Measurements from ENCODE around the gene FLNC. TPM values are rescaled to one million over a fixed set of nuclear protein-coding genes. Genes with fewer than 3 reads are reported as not detected.

Gene FLNC
- total RNA-seq, 2 experiments from 2014 or later, result 0.05 TPM; not detected in 1

Other genes with a start within 250 kb of the FLNC start
- under 1 TPM in 1 of 2 experiments, not detected in 1; 0.10 TPM for gene GARIN1A, start 158.1 kb upstream of the FLNC start, total RNA-seq
- gene CALU, start 91.0 kb upstream of the FLNC start, total RNA-seq, result 10 to 100 TPM; 43.2 to 44.2 TPM
- gene OPN1SW, start 54.6 kb upstream of the FLNC start, total RNA-seq, result not detected
- 1 to 10 TPM; 8.8 to 8.9 TPM for gene CCDC136, start 38.4 kb upstream of the FLNC start, total RNA-seq
- 100 to 1,000 TPM; 113 to 117 TPM for gene ATP6V1F, start 32.5 kb downstream of the FLNC start, total RNA-seq
- under 1 TPM; 0.05 to 0.12 TPM for gene KCP, start 80.3 kb downstream of the FLNC start, total RNA-seq
- gene IRF5, start 107.5 kb downstream of the FLNC start, total RNA-seq, result 10 to 100 TPM; 21.7 to 22.9 TPM
- 10 to 100 TPM; 53.4 to 54.5 TPM for gene TNPO3, start 224.7 kb downstream of the FLNC start, total RNA-seq

Measured in activated CD4-positive, alpha-beta memory T cell treated with anti-CD3 and anti-CD28 coated beads for 36 hours (primary cell).